ENCODE results near the gene PLA2G1B. TPM values are rescaled to one million over a fixed set of nuclear protein-coding genes. Genes with fewer than 3 reads are reported as not detected.

The PLA2G1B gene
- total RNA-seq, 4 donors from 2014 or later = not detected

DNA sequence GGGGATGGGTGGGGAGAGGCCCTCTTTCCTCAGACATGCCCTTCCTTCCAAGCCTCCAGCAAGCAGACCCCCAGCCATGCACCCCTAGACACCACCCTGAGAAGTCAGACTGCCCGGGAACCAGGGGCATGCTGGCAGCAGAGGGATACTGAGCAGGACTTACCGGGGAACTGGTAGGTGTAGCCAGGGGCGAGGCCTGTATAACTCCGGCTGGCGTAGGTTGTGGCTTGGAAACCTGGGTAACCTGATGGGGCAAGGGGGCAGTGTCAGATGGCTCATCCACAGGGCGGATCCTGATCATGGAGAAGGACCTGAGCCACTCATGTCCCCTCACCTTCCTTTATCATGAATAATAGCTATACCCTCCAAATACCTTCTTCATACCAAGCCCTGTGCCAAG is 25.6 kb upstream of the PLA2G1B start:
- Histone ChIP-seq H3K27me3 (no peaks in the 10 kb centered on the region), H3K9me3 (no peaks in the 10 kb centered on the region), H3K36me3 (no peaks in the 10 kb centered on the region), H3K4me1 (peaks cover 0 to 10% (median 0%) of the 10 kb centered on the region in 4 donors), H3K27ac (no peak overlapping the region), H3K4me3 (no peak overlapping the region)
- 95% methylated on average over 6 of the region's 6 CpGs; no CpG with 5 or more reads in 1 of the 2 donors for WGBS, 2 donors (ENCODE audit: low coverage in 1 of 2)
- in situ Hi-C loops (cut with MboI; ENCODE audit: low pct_ligation_motif_present in 1 of 4, low pct_unique_long_range_greater_than_20kb in 1 of 4, low sequenced_read_pairs in 3 of 4) = loop anchor here in 2 of 4 donors (5.0 to 10.0 kb wide), 2 partner anchors 74 to 82 kb away; partner anchors contain the start of gene COX6A1 (in 1 of the 2)
- TF ChIP-seq EP300 (IDR thresholded peaks at IDR 0.05; ENCODE audit: low read depth) (no peak), POLR2AphosphoS5 (IDR thresholded peaks at IDR 0.05) (no peak), POLR2A (IDR thresholded peaks at IDR 0.05) (no peak)
- TF ChIP-seq, protein P1, sequence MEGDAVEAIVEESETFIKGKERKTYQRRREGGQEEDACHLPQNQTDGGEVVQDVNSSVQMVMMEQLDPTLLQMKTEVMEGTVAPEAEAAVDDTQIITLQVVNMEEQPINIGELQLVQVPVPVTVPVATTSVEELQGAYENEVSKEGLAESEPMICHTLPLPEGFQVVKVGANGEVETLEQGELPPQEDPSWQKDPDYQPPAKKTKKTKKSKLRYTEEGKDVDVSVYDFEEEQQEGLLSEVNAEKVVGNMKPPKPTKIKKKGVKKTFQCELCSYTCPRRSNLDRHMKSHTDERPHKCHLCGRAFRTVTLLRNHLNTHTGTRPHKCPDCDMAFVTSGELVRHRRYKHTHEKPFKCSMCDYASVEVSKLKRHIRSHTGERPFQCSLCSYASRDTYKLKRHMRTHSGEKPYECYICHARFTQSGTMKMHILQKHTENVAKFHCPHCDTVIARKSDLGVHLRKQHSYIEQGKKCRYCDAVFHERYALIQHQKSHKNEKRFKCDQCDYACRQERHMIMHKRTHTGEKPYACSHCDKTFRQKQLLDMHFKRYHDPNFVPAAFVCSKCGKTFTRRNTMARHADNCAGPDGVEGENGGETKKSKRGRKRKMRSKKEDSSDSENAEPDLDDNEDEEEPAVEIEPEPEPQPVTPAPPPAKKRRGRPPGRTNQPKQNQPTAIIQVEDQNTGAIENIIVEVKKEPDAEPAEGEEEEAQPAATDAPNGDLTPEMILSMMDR (IDR thresholded peaks at IDR 0.05) = no peak
- DNase-seq = no peak
- intact Hi-C loops (cut with DNase I; ENCODE audit: low total_unique reads) = no loop called here

DNA sequence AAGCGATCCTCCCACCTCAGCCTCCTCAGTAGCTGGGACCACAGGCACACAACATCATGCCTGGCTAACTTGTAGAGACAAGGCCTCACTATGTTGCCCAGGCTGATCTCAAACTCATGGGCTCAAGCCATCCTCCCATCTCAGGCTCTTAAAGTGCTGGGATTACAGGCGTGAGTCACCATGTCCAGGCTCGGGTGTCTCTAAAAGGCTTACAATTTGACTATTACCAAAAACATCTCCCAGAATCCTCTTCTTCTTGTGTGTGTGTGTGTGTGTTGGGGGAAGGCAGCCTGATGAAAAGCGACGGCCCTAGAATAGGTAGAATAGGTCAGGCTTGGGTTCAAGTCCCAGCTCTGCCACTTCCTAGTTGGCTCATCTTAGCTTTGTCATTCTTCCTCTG is 24.5 kb upstream of the PLA2G1B start:
- Histone ChIP-seq H3K4me3 (no peak overlapping the region), H3K27ac (no peak overlapping the region), H3K27me3 (no peaks in the 10 kb centered on the region), H3K9me3 (no peaks in the 10 kb centered on the region), H3K4me1 (peaks cover 0 to 10% (median 0%) of the 10 kb centered on the region in 4 donors), H3K36me3 (no peaks in the 10 kb centered on the region)
- DNase-seq = no peak
- in situ Hi-C loops (cut with MboI; ENCODE audit: low pct_ligation_motif_present in 1 of 4, low pct_unique_long_range_greater_than_20kb in 1 of 4, low sequenced_read_pairs in 3 of 4) (loop anchor here in 2 of 4 donors (5.0 to 10.0 kb wide), 2 partner anchors 75 to 83 kb away; partner anchors contain the start of gene COX6A1 (in 1 of the 2)), intact Hi-C loops (cut with DNase I; ENCODE audit: low total_unique reads) (no loop called here)
- 60 to 71% methylated on average over 1 to 5 of the region's 5 CpGs for WGBS, 2 donors (ENCODE audit: low coverage in 1 of 2)
- TF ChIP-seq, protein P1 (IDR thresholded peaks at IDR 0.05) = no peak
- TF ChIP-seq EP300 (IDR thresholded peaks at IDR 0.05; ENCODE audit: low read depth) = no peak
- TF ChIP-seq POLR2A (IDR thresholded peaks at IDR 0.05) = no peak
- no peak for TF ChIP-seq POLR2AphosphoS5 (IDR thresholded peaks at IDR 0.05)

DNA sequence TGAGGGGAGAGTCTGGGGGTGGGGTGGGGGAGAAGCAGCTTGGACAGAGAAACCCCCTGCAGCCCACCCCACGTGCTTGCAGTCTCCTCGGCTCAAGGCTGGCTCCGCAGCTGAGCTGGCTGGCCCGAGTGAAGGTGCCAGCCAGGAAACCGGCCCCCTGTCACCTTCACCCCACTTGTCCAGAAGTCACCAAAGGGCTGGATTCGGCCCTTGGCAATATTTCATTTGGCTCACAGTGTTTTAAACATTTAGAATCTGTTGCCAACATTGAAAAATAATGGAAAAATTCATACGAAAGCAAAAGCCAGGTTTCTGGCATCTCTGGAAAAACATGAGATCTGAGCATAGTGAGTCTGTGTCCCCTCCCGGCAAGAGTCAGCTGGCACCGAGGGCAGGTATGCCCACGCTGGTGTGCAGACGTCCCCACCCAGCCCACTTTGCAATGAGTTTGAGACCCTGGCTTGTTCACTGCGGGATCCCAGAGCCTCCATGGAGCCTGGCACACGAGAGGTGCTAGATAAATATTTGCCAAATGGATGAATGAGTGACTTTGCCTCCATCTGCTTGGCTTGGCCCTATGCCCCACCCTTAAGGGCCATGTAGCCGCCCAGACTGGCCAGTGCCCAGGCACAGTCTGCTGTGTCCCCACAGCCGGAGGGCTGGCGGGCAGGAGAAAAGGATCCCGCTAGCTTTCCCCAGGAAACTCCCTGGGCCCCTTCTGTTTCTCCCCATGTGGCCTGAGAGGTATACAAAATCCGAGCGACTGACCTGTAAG is 23.2 kb upstream of the PLA2G1B start:
- H3K9me3 ChIP-seq = no peaks in the 10 kb centered on the region
- no peak overlapping the region for H3K27ac ChIP-seq
- no peak overlapping the region for H3K4me3 ChIP-seq
- intact Hi-C loops (cut with DNase I; ENCODE audit: low total_unique reads) = no loop called here
- peaks cover 0 to 10% (median 0%) of the 10 kb centered on the region in 4 donors for H3K4me1 ChIP-seq
- TF ChIP-seq, protein P1 (IDR thresholded peaks at IDR 0.05) = no peak
- TF ChIP-seq POLR2A (IDR thresholded peaks at IDR 0.05) (no peak), POLR2AphosphoS5 (IDR thresholded peaks at IDR 0.05) (no peak), EP300 (IDR thresholded peaks at IDR 0.05; ENCODE audit: low read depth) (no peak)
- H3K36me3 ChIP-seq = no peaks in the 10 kb centered on the region
- WGBS, 2 donors (ENCODE audit: low coverage in 1 of 2) = 73% methylated on average over 16 of the region's 19 CpGs; no CpG with 5 or more reads in 1 of the 2 donors
- H3K27me3 ChIP-seq = no peaks in the 10 kb centered on the region
- in situ Hi-C loops (cut with MboI; ENCODE audit: low pct_ligation_motif_present in 1 of 4, low pct_unique_long_range_greater_than_20kb in 1 of 4, low sequenced_read_pairs in 3 of 4) = loop anchor here in 2 of 4 donors (5.0 to 10.0 kb wide), 2 partner anchors 77 to 84 kb away; partner anchors contain the start of gene COX6A1 (in 1 of the 2)
- DNase-seq = no peak

DNA sequence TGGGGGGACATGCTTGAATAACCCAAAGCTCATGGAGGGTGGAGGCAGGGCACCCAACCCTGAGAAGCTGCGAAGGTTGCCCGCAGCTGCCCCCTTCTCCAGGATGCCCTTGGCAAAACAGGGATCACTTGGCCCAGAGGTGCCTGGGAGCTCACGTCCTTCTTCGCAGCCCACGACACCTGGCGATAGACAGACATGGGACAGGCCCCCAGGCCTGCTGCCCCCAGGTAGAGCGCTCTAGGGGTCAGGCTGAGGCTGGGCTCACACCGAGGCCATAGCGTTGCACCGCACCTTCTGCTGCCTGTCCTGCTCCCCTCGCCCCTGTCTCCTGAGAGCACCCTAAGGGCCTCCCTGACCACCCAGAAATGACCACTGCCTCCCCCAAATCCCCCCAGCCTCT is 20.2 kb upstream of the PLA2G1B start:
- TF ChIP-seq EP300 (IDR thresholded peaks at IDR 0.05; ENCODE audit: low read depth) (no peak), POLR2AphosphoS5 (IDR thresholded peaks at IDR 0.05) (no peak)
- TF ChIP-seq, protein P1 (IDR thresholded peaks at IDR 0.05) = no peak
- 89% methylated on average over 9 of the region's 11 CpGs; no CpG with 5 or more reads in 1 of the 2 donors for WGBS, 2 donors (ENCODE audit: low coverage in 1 of 2)
- no peak for DNase-seq
- Histone ChIP-seq H3K27me3 (no peaks in the 10 kb centered on the region), H3K36me3 (no peaks in the 10 kb centered on the region), H3K27ac (no peak overlapping the region), H3K4me3 (no peak overlapping the region), H3K9me3 (no peaks in the 10 kb centered on the region), H3K4me1 (peaks cover 0 to 10% (median 0%) of the 10 kb centered on the region in 4 donors)
- in situ Hi-C loops (cut with MboI; ENCODE audit: low pct_ligation_motif_present in 1 of 4, low pct_unique_long_range_greater_than_20kb in 1 of 4, low sequenced_read_pairs in 3 of 4) = no loop called here
- intact Hi-C loops (cut with DNase I; ENCODE audit: low total_unique reads) = no loop called here

All from transverse colon (tissue), 4 donors.